Smooth muscle cell (in vitro differentiated cells): ENCODE results near the gene ZC3H4. TPM values are rescaled to one million over a fixed set of nuclear protein-coding genes. Genes with fewer than 3 reads are reported as not detected.
A peak's percentile ranks its signal among the peaks of the same experiment; 100 is the strongest.

Experiments used
- DNase-seq: peaks from one replicate; lab custom pipeline; 2025; ENCODE audit not compliant: unreplicated experiment; lab: John Stamatoyannopoulos, UW
- H2AFZ ChIP-seq: fragments of 200-600 bp; sonication (generic); 2 replicates; pipeline ENCODE4 v1.6.0; 2016; ENCODE audit warnings: antibody characterized with exemption, low read depth, mild to moderate bottlenecking
- H3F3A ChIP-seq: fragments of 200-600 bp; sonication (generic); 2 replicates; pipeline ENCODE4 v1.6.0; 2017; ENCODE audit warnings: antibody characterized with exemption, low read depth
- H3K27ac ChIP-seq: fragments of 200-600 bp; sonication (generic); 2 replicates; pipeline ENCODE4 v1.5.1; 2016; ENCODE audit warnings: low read depth, mild to moderate bottlenecking
- H3K27me3 ChIP-seq: fragments of 200-600 bp; sonication (generic); 2 replicates; pipeline ENCODE4 v1.6.1; 2016; ENCODE audit warnings: low read depth, mild to moderate bottlenecking
- H3K36me3 ChIP-seq: fragments of 200-600 bp; sonication (generic); 2 replicates; pipeline ENCODE4 v1.5.1; 2016; ENCODE audit warnings: low read depth
- H3K4me1 ChIP-seq: fragments of 200-600 bp; sonication (generic); 2 replicates; pipeline ENCODE4 v1.5.1; 2016; ENCODE audit warnings: low read depth
- H3K4me2 ChIP-seq: fragments of 200-600 bp; sonication (generic); 2 replicates; pipeline ENCODE4 v1.6.0; 2016; ENCODE audit warnings: mild to moderate bottlenecking
- H3K4me3 ChIP-seq: fragments of 200-600 bp; sonication (generic); 2 replicates; pipeline ENCODE4 v1.5.1; 2016; ENCODE audit warnings: mild to moderate bottlenecking
- H3K79me2 ChIP-seq: fragments of 200-600 bp; sonication (generic); 2 replicates; pipeline ENCODE4 v1.6.0; 2016; ENCODE audit warnings: low read depth, mild to moderate bottlenecking
- H3K9ac ChIP-seq: fragments of 200-600 bp; sonication (generic); 2 replicates; pipeline ENCODE4 v1.6.0; 2016; ENCODE audit warnings: low read depth
- H3K9me3 ChIP-seq: fragments of 200-600 bp; sonication (generic); replicated peaks from 2 replicates; pipeline ENCODE4 v1.5.1; 2016; ENCODE audit warnings: low read depth
- H4K20me1 ChIP-seq: fragments of 200-600 bp; sonication (generic); 2 replicates; pipeline ENCODE4 v1.6.0; 2016; ENCODE audit warnings: low read depth
- CTCF ChIP-seq: fragments of 200-600 bp; sonication (generic); IDR thresholded peaks from 2 replicates; pipeline ENCODE4 v1.5.1; 2017; ENCODE audit warnings: borderline replicate concordance, mild to moderate bottlenecking, antibody characterized with exemption; ENCODE audit not compliant: insufficient read depth, poor library complexity, severe bottlenecking
- WGBS: methylation state at CpG from one replicate; pipeline ENCODE4 v1.1.7; 2016; ENCODE audit warnings: low lambda C conversion rate; 5-methylcytosine and 5-hydroxymethylcytosine counted together
- polyA plus RNA-seq: library from polyadenylated mRNA; unstranded; fragments of >200 nt; fragmentation: Nextera tagmentation; extraction: Ambion mirVana; gene quantifications from 2 replicates; pipeline ENCODE4 v1.2.1, GENCODE V29; 2016
- total RNA-seq: library from RNA; depleted of rRNA; stranded (reverse); fragments of >200 nt; gene quantifications from 2 replicates; pipeline ENCODE4 v1.2.3, GENCODE V29; 2014

ZC3H4 gene
- total RNA-seq (6.6 and 9.3 TPM in 2 replicates), polyA plus RNA-seq (1.9 and 3.5 TPM in 2 replicates)

DNA sequence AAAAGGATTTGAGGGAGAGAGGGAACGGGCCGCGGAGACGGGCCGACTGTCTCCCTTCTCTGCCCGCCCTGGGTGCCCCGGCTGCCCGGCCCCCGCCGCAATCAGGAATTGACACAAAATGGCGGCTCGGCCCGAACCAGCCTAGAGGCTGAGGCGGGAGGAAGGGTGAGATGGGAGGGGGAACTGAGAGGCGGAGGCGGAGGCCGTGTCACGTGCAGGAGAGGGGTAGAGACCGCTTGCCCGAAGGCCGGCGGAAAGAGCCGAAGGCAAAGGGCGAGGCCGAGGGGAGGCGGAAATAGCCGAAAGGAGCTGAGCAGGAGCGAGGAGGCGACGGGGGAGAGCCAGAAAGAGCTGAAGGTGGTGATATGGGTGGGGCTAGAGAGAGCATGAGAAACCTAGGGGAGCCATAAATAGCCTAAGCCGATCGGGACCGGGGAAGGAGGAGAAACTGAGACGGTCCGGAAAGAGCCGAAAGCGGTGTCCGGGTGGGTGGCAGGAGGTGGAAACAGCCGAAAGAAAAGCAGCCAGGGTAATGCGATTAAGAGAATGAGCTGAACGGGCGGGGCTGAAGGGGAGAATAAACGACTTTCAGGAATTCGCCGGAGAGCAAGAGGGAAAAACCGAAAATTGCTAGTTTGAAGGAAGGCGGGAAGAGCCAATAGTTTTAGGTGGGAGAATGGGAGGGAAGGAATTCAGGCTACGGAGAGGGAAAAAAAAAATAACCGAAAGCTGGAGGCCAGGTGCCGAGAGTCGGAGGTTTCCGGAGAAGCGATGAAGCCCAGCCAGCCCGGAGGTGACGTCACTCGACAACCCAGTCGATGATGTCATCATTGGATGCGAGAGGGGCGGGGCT is at the start of gene ZC3H4:
Gene ZC3H4 (minus strand): TSS at position 780 of the 853 bp plus-strand sequence. CDS start 1,192 bp downstream, outside the sequence.
- H4K20me1 ChIP-seq: no peaks in the 10 kb centered on the region
- H3K9ac ChIP-seq: peak within 1 kb of the TSS; percentile 100
- TF ChIP-seq CTCF: no peak
- peak within 1 kb of the TSS; percentile 96 for H3K4me2 ChIP-seq
- WGBS: under 1% methylated on average over 53 of the region's 59 CpGs
- peaks cover 25% of the 10 kb centered on the region for H3K4me1 ChIP-seq
- H2AFZ ChIP-seq: peak within 1 kb of the TSS; percentile 74
- H3K4me3 ChIP-seq: peak within 1 kb of the TSS; percentile 99
- H3K27me3 ChIP-seq: no peaks in the 10 kb centered on the region
- H3K27ac ChIP-seq: peak within 1 kb of the TSS; percentile 100
- peaks cover 25% of the 10 kb centered on the region for H3K79me2 ChIP-seq
- H3K9me3 ChIP-seq: no peaks in the 10 kb centered on the region
- H3K36me3 ChIP-seq: no peaks in the 10 kb centered on the region
- peak; percentile 86 for DNase-seq
- peaks cover 35% of the 10 kb centered on the region for H3F3A ChIP-seq

- Histone ChIP-seq H3K79me2 (peaks cover 12% of the 10 kb centered on the region), H4K20me1 (peaks cover 12% of the 10 kb centered on the region), H3K27ac (no peak overlapping the region), H3K9ac (no peak overlapping the region), H3K4me1 (peaks cover 13% of the 10 kb centered on the region), H3K9me3 (no peaks in the 10 kb centered on the region), H3F3A (peaks cover 8% of the 10 kb centered on the region), H3K36me3 (no peaks in the 10 kb centered on the region), H3K4me3 (no peak overlapping the region), H3K4me2 (no peak overlapping the region), H2AFZ (no peak overlapping the region), H3K27me3 (no peaks in the 10 kb centered on the region)
- 95% methylated on average over 3 of the region's 3 CpGs for WGBS
- no peak for DNase-seq
- TF ChIP-seq CTCF: no peak
Observed at GRCh38 chr19:47161876-47162489, 48.4 kb upstream of the ZC3H4 start.

- Histone ChIP-seq H3K27ac (peak overlapping the region; percentile 38), H3K4me2 (no peak overlapping the region), H3F3A (peaks cover 12% of the 10 kb centered on the region), H4K20me1 (peaks cover 23% of the 10 kb centered on the region), H3K4me1 (peaks cover 19% of the 10 kb centered on the region), H3K9ac (no peak overlapping the region), H3K9me3 (no peaks in the 10 kb centered on the region), H3K36me3 (no peaks in the 10 kb centered on the region), H3K27me3 (no peaks in the 10 kb centered on the region), H3K4me3 (no peak overlapping the region), H3K79me2 (peaks cover 12% of the 10 kb centered on the region), H2AFZ (no peak overlapping the region)
- no peak for DNase-seq
- TF ChIP-seq CTCF: no peak
- WGBS: 62% methylated on average over 7 of the region's 7 CpGs
Observed at GRCh38 chr19:47158879-47159503, 45.4 kb upstream of the ZC3H4 start.
